ENCODE data around the gene KLHDC8B. TPM values are rescaled to one million over a fixed set of nuclear protein-coding genes. Genes with fewer than 3 reads are reported as not detected.

The KLHDC8B gene
- total RNA-seq, 4 donors from 2014 or later: 78.6 to 190 (median 91.2) TPM

- Histone ChIP-seq H3K27me3 (no peaks in the 10 kb centered on the region), H3K4me3 (peak overlapping the region; percentile 75 to 86 (median 85)), H3K27ac (replicated peaks in 1 of 4) (peak overlapping the region; percentile 89 to 91 (median 90)), H3K4me1 (peaks cover 31 to 50% (median 45%) of the 10 kb centered on the region in 4 donors), H3K36me3 (peaks cover 20 to 52% (median 48%) of the 10 kb centered on the region in 4 donors), H3K9me3 (no peaks in the 10 kb centered on the region)
- no peak for DNase-seq (ENCODE audit: extremely low spot score)
- intact Hi-C loops (cut with DNase I): loop anchor here (5.0 kb wide), 1 partner anchor 34 kb away; no protein-coding TSS in a partner anchor
- WGBS: 90% methylated on average over 1 of the region's 6 CpGs
- TF ChIP-seq POLR2A (IDR thresholded peaks at IDR 0.05; ENCODE audit: low read depth) (no peak), POLR2AphosphoS5 (IDR thresholded peaks at IDR 0.05) (no peak), CTCF (IDR thresholded peaks at IDR 0.05) (no peak), EP300 (IDR thresholded peaks at IDR 0.05) (no peak)
These were observed 39.8 kb upstream of the KLHDC8B start for GRCh38 chr3:49131576-49131975.

- H3K4me1 ChIP-seq: peaks cover 31 to 50% (median 45%) of the 10 kb centered on the region in 4 donors
- no peaks in the 10 kb centered on the region for H3K9me3 ChIP-seq
- peak overlapping the region; percentile 89 to 91 (median 90) for H3K27ac ChIP-seq (replicated peaks in 1 of 4)
- intact Hi-C loops (cut with DNase I): loop anchor here (5.0 kb wide), 1 partner anchor 35 kb away; no protein-coding TSS in a partner anchor
- peaks cover 17 to 47% (median 43%) of the 10 kb centered on the region in 4 donors for H3K36me3 ChIP-seq
- no peaks in the 10 kb centered on the region for H3K27me3 ChIP-seq
- TF ChIP-seq CTCF (IDR thresholded peaks at IDR 0.05): no peak
- no peak for TF ChIP-seq POLR2AphosphoS5 (IDR thresholded peaks at IDR 0.05)
- TF ChIP-seq EP300 (IDR thresholded peaks at IDR 0.05): no peak
- TF ChIP-seq POLR2A (IDR thresholded peaks at IDR 0.05; ENCODE audit: low read depth): no peak
- 43% methylated on average over 9 of the region's 9 CpGs for WGBS
- peak overlapping the region; percentile 75 to 86 (median 85) for H3K4me3 ChIP-seq
- no peak for DNase-seq (ENCODE audit: extremely low spot score)
These were observed 39.3 kb upstream of the KLHDC8B start for GRCh38 chr3:49132073-49132436.

- Histone ChIP-seq H3K4me1 (peaks cover 31 to 50% (median 45%) of the 10 kb centered on the region in 4 donors), H3K27me3 (no peaks in the 10 kb centered on the region), H3K9me3 (no peaks in the 10 kb centered on the region), H3K4me3 (peak within 1 kb of the TSS; percentile 75 to 86 (median 85)), H3K36me3 (peaks cover 16 to 42% (median 38%) of the 10 kb centered on the region in 4 donors), H3K27ac (replicated peaks in 1 of 4) (peak within 1 kb of the TSS; percentile 89 to 91 (median 90))
- TF ChIP-seq EP300 (IDR thresholded peaks at IDR 0.05) (no peak), POLR2A (IDR thresholded peaks at IDR 0.05; ENCODE audit: low read depth) (peak; percentile 33), CTCF (IDR thresholded peaks at IDR 0.05) (peak in 1 of 3 experiments; percentile 24), POLR2AphosphoS5 (IDR thresholded peaks at IDR 0.05) (peak; percentile 78 to 82)
- peak; percentile 94 for DNase-seq (ENCODE audit: extremely low spot score)
- intact Hi-C loops (cut with DNase I): loop anchor here (5.0 kb wide), 1 partner anchor 35 kb away; no protein-coding TSS in a partner anchor
- 15% methylated on average over 11 of the region's 28 CpGs for WGBS
These were observed 38.8 kb upstream of the KLHDC8B start, which contains the start of gene LAMB2 for GRCh38 chr3:49132437-49133225. Gene LAMB2, minus strand, starts transcription at chr3:49133050. Its CDS starts 183 bp downstream, at chr3:49132867.

- peak; percentile 94 for DNase-seq (ENCODE audit: extremely low spot score)
- H3K36me3 ChIP-seq: peaks cover 11 to 34% (median 30%) of the 10 kb centered on the region in 4 donors
- H3K27ac ChIP-seq (replicated peaks in 1 of 4): peak overlapping the region; percentile 89 to 91 (median 90)
- intact Hi-C loops (cut with DNase I): loop anchor here (5.0 kb wide), 1 partner anchor 36 kb away; no protein-coding TSS in a partner anchor
- TF ChIP-seq POLR2A (IDR thresholded peaks at IDR 0.05; ENCODE audit: low read depth): peak; percentile 33
- no peak for TF ChIP-seq EP300 (IDR thresholded peaks at IDR 0.05)
- peak; percentile 35 to 78 for TF ChIP-seq POLR2AphosphoS5 (IDR thresholded peaks at IDR 0.05)
- peak in 2 of 3 experiments; percentile 1 to 13 for TF ChIP-seq CTCF (IDR thresholded peaks at IDR 0.05)
- H3K9me3 ChIP-seq: no peaks in the 10 kb centered on the region
- peak overlapping the region; percentile 75 to 86 (median 85) for H3K4me3 ChIP-seq
- peaks cover 31 to 49% (median 43%) of the 10 kb centered on the region in 4 donors for H3K4me1 ChIP-seq
- no peaks in the 10 kb centered on the region for H3K27me3 ChIP-seq
- 9% methylated on average over 27 of the region's 30 CpGs for WGBS
These were observed 38.0 kb upstream of the KLHDC8B start for GRCh38 chr3:49133226-49133951.
